PFSK-1 (cell line): ENCODE results near the gene MT1A.

Experiments used
- FOXP2 ChIP-seq: optimal IDR thresholded peaks from 2 replicates; pipeline ENCODE3; 2011; ENCODE audit warnings: borderline replicate concordance, control low read depth, inconsistent platforms; ENCODE audit not compliant: insufficient read depth; ENCODE audit errors: extremely low read length, extremely low read depth
- POLR2AphosphoS5 ChIP-seq: IDR thresholded peaks from 2 replicates; pipeline ENCODE4 v1.6.1; 2012; ENCODE audit warnings: low read depth, mild to moderate bottlenecking, control low read depth, low read length, moderate library complexity
- REST ChIP-seq, 2 experiments: IDR thresholded peaks; 2 replicates each; pipeline versions ENCODE4 v1.6.1 to v1.8.0; 2011 to 2012; ENCODE audit warnings: low read depth in 2 of 2, low read length in 2 of 2, control low read depth in 1 of 2, inconsistent platforms in 1 of 2, mild to moderate bottlenecking in 1 of 2, moderate library complexity in 1 of 2; ENCODE audit not compliant: insufficient read depth in 1 of 2
- SIN3A ChIP-seq: IDR thresholded peaks from 2 replicates; pipeline ENCODE4 v1.6.1; 2012; ENCODE audit warnings: mild to moderate bottlenecking, low read length, moderate library complexity, borderline replicate concordance; ENCODE audit not compliant: insufficient read depth
- TAF1 ChIP-seq: IDR thresholded peaks from 2 replicates; pipeline ENCODE4 v1.6.1; 2012; ENCODE audit warnings: low read length, control low read depth, borderline replicate concordance; ENCODE audit not compliant: insufficient read depth

MT1A gene

DNA sequence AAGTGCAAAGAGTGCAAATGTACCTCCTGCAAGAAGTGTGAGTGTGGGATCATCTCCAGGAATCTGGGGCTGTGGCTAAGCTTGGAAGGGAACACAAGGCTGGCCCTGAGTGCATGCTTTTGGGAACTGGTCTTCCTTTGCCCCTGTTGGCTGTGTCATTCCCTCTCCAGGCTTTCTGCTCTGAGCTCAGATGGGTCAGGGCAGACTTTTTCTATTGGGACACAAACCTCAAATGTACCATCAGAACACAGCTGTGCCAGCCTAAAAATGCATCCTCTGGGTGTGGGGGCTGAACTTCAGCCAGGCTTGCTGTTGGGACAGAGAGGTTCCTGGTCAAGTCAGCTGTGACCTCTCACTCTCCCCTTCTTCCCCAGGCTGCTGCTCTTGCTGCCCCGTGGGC, 14.1 kb downstream of the MT1A start:
- TF ChIP-seq SIN3A (no peak), FOXP2 (no peak), POLR2AphosphoS5 (no peak), TAF1 (no peak), REST (IDR thresholded peaks at IDR 0.05; ENCODE audit: insufficient read depth in 1 of 2, low read depth in 2 of 2, low read length in 2 of 2) (no peak)

DNA sequence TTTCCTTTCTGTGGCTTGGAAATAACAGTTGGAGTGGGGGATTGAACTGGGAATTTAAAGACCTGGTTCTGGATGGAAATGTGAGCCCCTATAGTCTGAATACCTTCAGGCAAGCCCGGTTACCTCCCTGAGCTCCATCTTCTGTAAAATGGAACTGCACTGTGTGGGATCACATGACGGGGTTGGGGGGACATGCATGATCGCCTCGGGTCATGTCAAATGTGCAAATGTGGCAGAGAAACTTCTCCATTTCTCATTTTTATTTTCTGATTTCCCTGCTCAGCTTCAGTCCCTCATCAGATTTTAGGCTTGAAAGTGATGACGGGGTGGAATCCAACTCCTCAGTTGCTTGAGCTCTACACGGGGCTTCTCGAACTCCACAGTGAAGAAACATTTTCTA, 14.8 kb downstream of the MT1A start:
- TF ChIP-seq FOXP2 (no peak), POLR2AphosphoS5 (no peak), TAF1 (no peak), REST (IDR thresholded peaks at IDR 0.05; ENCODE audit: insufficient read depth in 1 of 2, low read depth in 2 of 2, low read length in 2 of 2) (no peak), SIN3A (no peak)

DNA sequence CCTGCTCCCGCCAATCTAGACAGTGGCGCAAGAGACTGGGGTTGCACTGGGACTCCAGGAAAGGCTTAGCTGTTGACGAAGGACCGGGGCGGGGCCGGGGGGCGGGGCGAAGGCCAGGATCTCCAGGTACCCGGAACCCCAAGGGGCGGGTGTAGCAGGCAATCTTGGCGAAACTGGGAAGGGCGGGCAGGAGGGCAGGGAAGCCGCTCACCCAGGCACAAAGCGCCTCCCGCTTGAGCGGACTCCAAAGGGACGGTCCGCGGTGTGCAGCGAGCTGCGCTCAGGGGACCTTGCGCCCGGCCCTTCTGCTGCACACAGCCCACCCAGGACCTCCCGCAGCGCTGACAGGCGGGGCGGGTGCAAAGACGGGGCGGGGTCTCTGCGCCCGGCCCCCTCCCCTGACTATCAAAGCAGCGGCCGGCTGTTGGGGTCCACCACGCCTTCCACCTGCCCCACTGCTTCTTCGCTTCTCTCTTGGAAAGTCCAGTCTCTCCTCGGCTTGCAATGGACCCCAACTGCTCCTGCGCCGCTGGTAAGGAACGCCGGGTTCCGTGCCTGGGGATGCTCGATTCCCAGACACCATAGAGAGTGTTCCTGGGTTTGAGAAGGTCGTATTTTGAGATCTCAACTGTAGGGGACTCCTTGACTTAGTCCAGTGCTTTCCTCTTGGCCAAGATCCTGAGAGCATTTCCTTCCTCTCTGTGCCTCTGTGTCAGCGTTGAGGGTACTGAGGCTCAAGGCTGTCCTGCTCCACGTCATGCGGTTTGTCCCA, 19.3 kb downstream of the MT1A start, which contains the start of gene MT1F:
MT1F (plus strand) TSS at position 405 of the 772 bp plus-strand sequence; CDS start at position 505, 100 bp downstream.
- no peak for TF ChIP-seq FOXP2
- TF ChIP-seq REST (IDR thresholded peaks at IDR 0.05; ENCODE audit: insufficient read depth in 1 of 2, low read depth in 2 of 2, low read length in 2 of 2) = no peak
- TF ChIP-seq POLR2AphosphoS5 = no peak
- no peak for TF ChIP-seq TAF1

GRCh38 chr16:56658327-56658875, 19.9 kb downstream of the MT1A start:
- no peak for TF ChIP-seq REST (IDR thresholded peaks at IDR 0.05; ENCODE audit: insufficient read depth in 1 of 2, low read depth in 2 of 2, low read length in 2 of 2)
